Gastrocnemius medialis (tissue), 4 donors: Measurements from ENCODE around the gene ENOX1. TPM values are rescaled to one million over a fixed set of nuclear protein-coding genes. Genes with fewer than 3 reads are reported as not detected.

Experiments
- ATAC-seq, 2 donors: fragments of 150-250 bp; one replicate each; pipeline ENCODE4 v1.9.1; 2016
- DNase-seq, 2 donors: peaks; one replicate each; pipeline ENCODE4 v3.0.0-alpha.2; 2019
- H3K27ac ChIP-seq, 4 donors: fragments of 200-600 bp; sonication (generic); 1 replicate in 1 of 4; 2 replicates in 3 of 4; pipeline ENCODE4 v1.5.1; 2016 to 2018; ENCODE audit warnings: mild to moderate bottlenecking in 2 of 4, moderate library complexity in 1 of 4
- H3K27me3 ChIP-seq, 3 donors: fragments of 200-600 bp; sonication (generic) in 2 of 3; 1 replicate in 1 of 3; 2 replicates in 2 of 3; pipeline versions ENCODE4 v1.5.1 to v1.6.0; 2016 to 2019; ENCODE audit warnings: mild to moderate bottlenecking in 1 of 3, moderate library complexity in 1 of 3
- H3K36me3 ChIP-seq, 2 donors: fragments of 200-600 bp; sonication (generic) in 1 of 2; one replicate each; pipeline ENCODE4 v1.5.1; 2017 to 2018
- H3K4me1 ChIP-seq, 2 donors: fragments of 200-600 bp; sonication (generic) in 1 of 2; one replicate each; pipeline ENCODE4 v1.5.1; 2016 to 2017; ENCODE audit warnings: mild to moderate bottlenecking in 2 of 2
- H3K4me3 ChIP-seq, 4 donors: fragments of 200-600 bp; sonication (generic) in 3 of 4; 1 replicate in 1 of 4; 2 replicates in 3 of 4; pipeline ENCODE4 v1.5.1; 2016 to 2019; ENCODE audit warnings: mild to moderate bottlenecking in 2 of 4
- H3K9me3 ChIP-seq, 3 donors: fragments of 200-600 bp; sonication (generic) in 2 of 3; 1 replicate in 1 of 3; 2 replicates in 2 of 3; pipeline ENCODE4 v1.5.1; 2016 to 2019
- POLR2A ChIP-seq, 2 donors: fragments of 450-650 bp; IDR thresholded peaks; one replicate each; pipeline ENCODE4 v1.6.1; 2017; ENCODE audit warnings: antibody characterized with exemption in 2 of 2, mild to moderate bottlenecking in 2 of 2, moderate library complexity in 2 of 2
- in situ Hi-C, 4 donors: fragments of 200-750 bp; cut with MboI; loops; one replicate each; pipeline versions ENCODE4 v1.15.0 to v1.8.0; 2017; ENCODE audit warnings: low sequenced_read_pairs in 4 of 4
- intact Hi-C: fragments of 100-400 bp; cut with DNase I; formaldehyde crosslinking; loops from one replicate; pipeline ENCODE4 v1.15.1; 2023; ENCODE audit warnings: low total_unique reads
- total RNA-seq, 4 donors: library from RNA; depleted of rRNA; stranded (reverse); fragments of >200 nt; gene quantifications; one replicate each; pipeline versions ENCODE4 v1.1.0 to v1.2.3, GENCODE V29; 2016
- TF ChIP-seq, protein P1 (sequence below), 5 experiments: fragments of 450-650 bp in 3 of 5; fragments of 200-600 bp in 2 of 5; sonication (generic) in 2 of 5; IDR thresholded peaks in 4 of 5; conservative IDR thresholded peaks in 1 of 5; 1 replicate in 4 of 5; 2 replicates in 1 of 5; pipeline ENCODE4 v1.5.1; 2016 to 2019; ENCODE audit warnings: antibody characterized with exemption in 5 of 5, mild to moderate bottlenecking in 3 of 5, moderate library complexity in 3 of 5

Gene ENOX1
- total RNA-seq, 4 donors from 2014 or later = 0.46 to 3.5 (median 1.8) TPM

DNA sequence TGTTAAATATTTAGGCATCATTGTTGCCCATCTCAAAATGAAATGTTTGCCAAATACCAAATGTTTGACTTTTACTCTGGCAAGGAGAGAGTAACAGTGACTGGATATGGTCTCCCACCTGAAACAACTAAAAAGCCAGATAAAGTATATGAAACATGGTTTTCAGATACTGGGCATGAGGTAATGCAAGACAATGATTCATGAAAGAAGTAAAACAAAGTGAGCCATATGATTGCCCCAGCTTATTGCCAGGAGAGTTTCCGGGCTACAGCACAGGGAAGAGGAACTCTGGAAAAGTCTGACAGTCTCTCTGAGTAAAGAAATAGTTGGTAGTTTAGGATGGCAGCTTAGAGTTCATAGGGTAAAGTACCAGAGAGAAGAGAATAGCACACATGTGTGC, 408.8 kb downstream of the ENOX1 start:
- Histone ChIP-seq H3K27me3 (no peaks in the 10 kb centered on the region), H3K9me3 (no peaks in the 10 kb centered on the region), H3K4me1 (peaks cover 7% of the 10 kb centered on the region in 2 donors), H3K4me3 (no peak overlapping the region), H3K36me3 (no peaks in the 10 kb centered on the region), H3K27ac (no peak overlapping the region)
- DNase-seq = no peak
- no peak for ATAC-seq
- intact Hi-C loops (no loop called here), in situ Hi-C loops (no loop called here)
- TF ChIP-seq POLR2A (IDR thresholded peaks at IDR 0.05) = no peak
- TF ChIP-seq, protein P1, sequence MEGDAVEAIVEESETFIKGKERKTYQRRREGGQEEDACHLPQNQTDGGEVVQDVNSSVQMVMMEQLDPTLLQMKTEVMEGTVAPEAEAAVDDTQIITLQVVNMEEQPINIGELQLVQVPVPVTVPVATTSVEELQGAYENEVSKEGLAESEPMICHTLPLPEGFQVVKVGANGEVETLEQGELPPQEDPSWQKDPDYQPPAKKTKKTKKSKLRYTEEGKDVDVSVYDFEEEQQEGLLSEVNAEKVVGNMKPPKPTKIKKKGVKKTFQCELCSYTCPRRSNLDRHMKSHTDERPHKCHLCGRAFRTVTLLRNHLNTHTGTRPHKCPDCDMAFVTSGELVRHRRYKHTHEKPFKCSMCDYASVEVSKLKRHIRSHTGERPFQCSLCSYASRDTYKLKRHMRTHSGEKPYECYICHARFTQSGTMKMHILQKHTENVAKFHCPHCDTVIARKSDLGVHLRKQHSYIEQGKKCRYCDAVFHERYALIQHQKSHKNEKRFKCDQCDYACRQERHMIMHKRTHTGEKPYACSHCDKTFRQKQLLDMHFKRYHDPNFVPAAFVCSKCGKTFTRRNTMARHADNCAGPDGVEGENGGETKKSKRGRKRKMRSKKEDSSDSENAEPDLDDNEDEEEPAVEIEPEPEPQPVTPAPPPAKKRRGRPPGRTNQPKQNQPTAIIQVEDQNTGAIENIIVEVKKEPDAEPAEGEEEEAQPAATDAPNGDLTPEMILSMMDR (IDR thresholded peaks at IDR 0.05 in 4 of 5, conservative IDR thresholded peaks at IDR 0.05 in 1 of 5) = no peak

DNA sequence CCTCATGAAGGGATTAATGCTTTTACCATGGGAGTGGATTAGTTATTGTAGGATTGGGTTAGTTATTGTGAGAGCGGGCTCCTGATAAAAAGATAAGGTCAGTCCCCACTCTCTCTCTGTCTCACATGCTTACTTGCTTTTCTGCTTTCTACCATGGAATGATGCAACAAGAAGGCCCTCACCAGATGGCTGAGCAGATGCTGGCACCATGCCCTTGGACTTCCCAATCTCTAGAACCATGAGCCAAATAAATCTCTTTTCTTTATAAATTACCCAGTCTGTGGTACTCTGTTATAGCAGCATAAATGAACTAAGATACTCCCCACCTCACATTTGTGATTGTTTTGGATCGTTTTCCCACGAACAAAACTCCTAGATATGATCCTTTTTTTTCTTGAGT, 409.6 kb downstream of the ENOX1 start:
- intact Hi-C loops = no loop called here
- TF ChIP-seq, protein P1 (IDR thresholded peaks at IDR 0.05 in 4 of 5, conservative IDR thresholded peaks at IDR 0.05 in 1 of 5) = no peak
- no peak for TF ChIP-seq POLR2A (IDR thresholded peaks at IDR 0.05)
- Histone ChIP-seq H3K4me3 (no peak overlapping the region), H3K4me1 (peaks cover 8 to 14% of the 10 kb centered on the region in 2 donors), H3K27ac (no peak overlapping the region), H3K36me3 (no peaks in the 10 kb centered on the region), H3K27me3 (no peaks in the 10 kb centered on the region), H3K9me3 (no peaks in the 10 kb centered on the region)
- no peak for DNase-seq
- ATAC-seq = no peak
- in situ Hi-C loops = no loop called here

DNA sequence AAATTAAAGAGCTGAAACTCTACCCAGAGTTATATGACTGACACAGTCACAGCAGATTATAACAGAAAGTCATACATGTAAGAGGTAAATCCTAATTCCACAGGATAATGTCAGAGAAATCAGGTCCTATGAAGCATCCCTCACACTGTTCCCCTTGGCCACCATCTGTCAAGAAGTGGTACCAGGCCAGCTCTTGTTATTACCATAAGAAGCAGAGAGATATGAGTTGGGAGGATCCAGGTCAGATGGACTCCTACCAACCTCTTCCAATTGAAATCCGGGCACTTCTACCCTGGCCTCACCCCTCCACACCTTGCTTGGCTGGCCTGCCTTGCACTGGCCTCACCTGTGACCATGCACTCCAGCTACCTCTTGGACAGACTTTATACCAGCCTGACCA, 410.2 kb downstream of the ENOX1 start:
- in situ Hi-C loops = no loop called here
- Histone ChIP-seq H3K4me1 (peaks cover 8 to 14% of the 10 kb centered on the region in 2 donors), H3K27ac (no peak overlapping the region), H3K36me3 (no peaks in the 10 kb centered on the region), H3K4me3 (no peak overlapping the region), H3K9me3 (no peaks in the 10 kb centered on the region), H3K27me3 (no peaks in the 10 kb centered on the region)
- TF ChIP-seq POLR2A (IDR thresholded peaks at IDR 0.05) = no peak
- TF ChIP-seq, protein P1 (IDR thresholded peaks at IDR 0.05 in 4 of 5, conservative IDR thresholded peaks at IDR 0.05 in 1 of 5) = no peak
- intact Hi-C loops = no loop called here
- ATAC-seq = no peak
- no peak for DNase-seq

DNA sequence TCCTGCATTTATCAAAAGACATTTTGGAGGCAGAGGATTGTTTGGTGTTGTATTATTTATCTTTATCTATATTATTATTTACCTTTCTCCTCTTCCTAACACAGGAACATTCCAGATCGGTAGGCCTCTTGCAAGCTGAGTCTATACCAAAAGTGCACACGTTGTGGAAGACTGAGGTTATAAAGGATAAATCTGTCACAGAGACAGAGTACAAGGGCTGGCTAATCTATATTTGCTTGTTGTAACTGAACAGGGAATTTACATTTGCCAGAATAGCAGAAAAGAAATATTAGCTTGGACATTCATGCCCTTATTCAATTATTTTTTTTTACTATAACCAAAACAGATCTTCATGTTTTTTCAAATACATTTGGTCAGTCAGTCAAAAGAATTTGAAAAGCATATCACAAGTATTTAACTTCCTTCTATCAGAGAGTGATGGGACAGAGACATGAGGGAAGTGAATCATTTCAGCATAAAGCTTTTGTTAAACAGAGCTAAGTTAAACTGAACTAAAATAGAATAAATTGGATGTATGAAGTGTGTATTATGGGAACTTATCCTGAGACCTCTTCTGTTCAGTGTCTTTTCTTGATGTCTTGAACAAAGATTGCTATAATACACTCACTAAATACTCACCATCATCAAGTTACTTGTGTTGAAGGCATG, 410.8 kb downstream of the ENOX1 start:
- Histone ChIP-seq H3K27ac (no peak overlapping the region), H3K4me3 (no peak overlapping the region), H3K9me3 (no peaks in the 10 kb centered on the region), H3K27me3 (no peaks in the 10 kb centered on the region), H3K4me1 (peaks cover 8 to 14% of the 10 kb centered on the region in 2 donors), H3K36me3 (no peaks in the 10 kb centered on the region)
- ATAC-seq (no peak), DNase-seq (no peak)
- in situ Hi-C loops = no loop called here
- no peak for TF ChIP-seq POLR2A (IDR thresholded peaks at IDR 0.05)
- TF ChIP-seq, protein P1 (IDR thresholded peaks at IDR 0.05 in 4 of 5, conservative IDR thresholded peaks at IDR 0.05 in 1 of 5) = no peak
- intact Hi-C loops = no loop called here

DNA sequence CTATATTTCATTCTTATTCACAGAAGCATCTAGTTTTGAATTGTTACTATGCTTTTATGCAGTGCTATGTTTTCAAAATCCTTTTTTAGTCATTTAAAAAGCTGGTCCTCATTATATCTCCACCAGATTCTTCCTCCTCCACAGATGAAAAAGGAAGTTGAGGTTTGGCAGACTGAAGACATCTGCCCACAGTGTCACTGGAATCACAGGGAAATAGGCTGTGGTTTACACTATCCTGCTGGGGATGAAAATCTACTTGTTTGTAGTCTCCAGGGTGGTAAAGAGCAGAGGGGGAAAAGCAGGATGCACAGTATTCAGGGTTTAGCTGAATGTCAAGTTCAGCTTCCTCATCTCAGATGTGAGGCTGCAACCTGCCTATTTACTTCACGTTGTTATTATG, 412.2 kb downstream of the ENOX1 start:
- intact Hi-C loops (no loop called here), in situ Hi-C loops (no loop called here)
- Histone ChIP-seq H3K4me3 (no peak overlapping the region), H3K27me3 (no peaks in the 10 kb centered on the region), H3K36me3 (no peaks in the 10 kb centered on the region), H3K4me1 (peaks cover 10 to 14% of the 10 kb centered on the region in 2 donors), H3K9me3 (no peaks in the 10 kb centered on the region), H3K27ac (no peak overlapping the region)
- ATAC-seq (no peak), DNase-seq (no peak)
- no peak for TF ChIP-seq POLR2A (IDR thresholded peaks at IDR 0.05)
- TF ChIP-seq, protein P1 (IDR thresholded peaks at IDR 0.05 in 4 of 5, conservative IDR thresholded peaks at IDR 0.05 in 1 of 5) = no peak
